Islet of Langerhans (tissue), 1 donor: ENCODE data around the gene KLHL17.

Experiments
- FAIRE-seq: peaks from one replicate; lab custom pipeline; 2011; peaks lifted over from hg19 to GRCh38; lab: Jason Lieb, UNC

KLHL17 gene

DNA sequence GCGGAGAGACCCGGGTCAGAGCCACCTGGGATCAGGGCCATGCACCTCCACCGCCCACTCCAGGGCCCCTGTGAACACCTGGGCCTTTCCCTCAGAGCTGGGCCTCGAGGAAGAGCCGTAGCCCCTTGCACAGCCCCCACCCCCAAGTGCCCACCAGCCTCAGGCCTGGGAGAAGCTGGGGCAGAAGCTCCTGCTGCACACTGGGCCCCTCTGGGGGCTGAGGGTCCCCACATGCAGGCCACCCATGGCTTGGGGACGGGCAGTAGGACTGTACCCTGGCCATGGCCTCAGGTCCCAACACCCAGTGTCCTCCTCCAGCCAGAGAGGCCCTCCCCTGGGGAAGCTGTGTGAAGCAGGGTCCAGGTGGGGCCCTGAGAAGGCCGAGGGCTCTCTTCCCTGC lies 7.8 kb upstream of the KLHL17 start:
- no peak for FAIRE-seq

GRCh38 chr1:953524-954320 lies 6.7 kb upstream of the KLHL17 start:
- FAIRE-seq, result no peak

- FAIRE-seq, result no peak
These were observed 5.5 kb upstream of the KLHL17 start for GRCh38 chr1:954927-955326.

GRCh38 chr1:955474-955873 lies 4.9 kb upstream of the KLHL17 start:
- no peak for FAIRE-seq

- no peak for FAIRE-seq
These were observed 3.7 kb upstream of the KLHL17 start for GRCh38 chr1:956636-957035.

- no peak for FAIRE-seq
These were observed 1.3 kb upstream of the KLHL17 start, which contains the start of gene NOC2L for GRCh38 chr1:958823-959730. TSS of gene NOC2L (minus strand) at chr1:959256. CDS start at chr1:959240, 16 bp downstream.

DNA sequence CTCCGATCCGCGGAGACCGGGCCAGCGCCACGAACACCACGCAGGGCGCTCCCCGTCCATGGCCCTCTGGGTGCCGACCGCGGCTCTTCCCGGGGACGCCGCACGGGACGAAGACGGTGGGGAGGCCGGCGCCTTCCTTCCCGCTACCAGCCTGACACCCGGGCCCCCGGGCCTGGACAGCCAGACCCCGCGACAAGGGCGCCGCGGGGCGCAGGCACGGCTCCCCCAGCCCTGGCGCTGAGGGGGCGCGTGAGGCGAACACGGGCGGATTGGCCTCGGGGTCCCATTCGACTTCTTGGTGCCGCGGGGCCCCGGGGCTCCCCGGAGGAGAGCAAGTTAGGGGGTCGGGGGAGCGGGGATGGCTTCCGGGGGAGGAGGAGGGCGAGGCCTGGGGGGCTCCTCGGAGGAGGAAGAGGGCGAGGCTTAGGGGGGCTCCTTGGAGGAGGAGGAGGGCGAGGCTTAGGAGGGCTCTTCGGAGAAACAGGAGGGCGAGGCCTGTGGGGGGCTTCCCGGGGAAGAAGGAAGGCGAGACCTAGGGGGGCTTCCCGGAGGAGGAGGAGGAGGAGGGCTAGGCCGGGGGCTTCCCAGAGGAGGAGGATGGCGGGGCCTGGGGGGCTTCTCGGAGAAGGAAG lies 537 bp upstream of the KLHL17 start:
- no peak for FAIRE-seq

DNA sequence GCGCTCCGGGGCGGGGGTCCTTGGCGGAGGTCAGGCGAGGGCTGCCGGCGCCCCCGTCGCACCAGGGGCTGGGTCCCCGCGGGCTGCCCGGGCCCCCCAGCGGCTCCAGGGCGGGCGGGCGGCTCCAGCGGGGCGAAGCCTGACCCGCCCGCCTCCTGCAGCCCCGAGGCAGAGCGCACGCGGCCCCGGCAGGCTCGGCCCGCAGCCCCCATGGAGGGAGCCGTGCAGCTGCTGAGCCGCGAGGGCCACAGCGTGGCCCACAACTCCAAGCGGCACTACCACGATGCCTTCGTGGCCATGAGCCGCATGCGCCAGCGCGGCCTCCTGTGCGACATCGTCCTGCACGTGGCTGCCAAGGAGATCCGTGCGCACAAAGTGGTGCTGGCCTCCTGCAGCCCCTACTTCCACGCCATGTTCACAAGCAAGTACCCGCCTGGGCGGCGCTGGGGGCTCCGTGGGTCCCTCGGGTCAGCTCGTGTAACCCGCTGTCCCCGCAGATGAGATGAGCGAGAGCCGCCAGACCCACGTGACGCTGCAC lies 817 bp downstream of the KLHL17 start:
- no peak for FAIRE-seq

- FAIRE-seq, result no peak
These were observed 2.3 kb downstream of the KLHL17 start for GRCh38 chr1:962381-963300.

- FAIRE-seq, result no peak
These were observed 2.9 kb downstream of the KLHL17 start for GRCh38 chr1:963301-963651.

- no peak for FAIRE-seq
These were observed 3.6 kb downstream of the KLHL17 start for GRCh38 chr1:963746-964525.

GRCh38 chr1:964691-965525 lies 4.5 kb downstream of the KLHL17 start:
- no peak for FAIRE-seq

GRCh38 chr1:965526-966134 lies 5.2 kb downstream of the KLHL17 start:
- FAIRE-seq, result no peak

DNA sequence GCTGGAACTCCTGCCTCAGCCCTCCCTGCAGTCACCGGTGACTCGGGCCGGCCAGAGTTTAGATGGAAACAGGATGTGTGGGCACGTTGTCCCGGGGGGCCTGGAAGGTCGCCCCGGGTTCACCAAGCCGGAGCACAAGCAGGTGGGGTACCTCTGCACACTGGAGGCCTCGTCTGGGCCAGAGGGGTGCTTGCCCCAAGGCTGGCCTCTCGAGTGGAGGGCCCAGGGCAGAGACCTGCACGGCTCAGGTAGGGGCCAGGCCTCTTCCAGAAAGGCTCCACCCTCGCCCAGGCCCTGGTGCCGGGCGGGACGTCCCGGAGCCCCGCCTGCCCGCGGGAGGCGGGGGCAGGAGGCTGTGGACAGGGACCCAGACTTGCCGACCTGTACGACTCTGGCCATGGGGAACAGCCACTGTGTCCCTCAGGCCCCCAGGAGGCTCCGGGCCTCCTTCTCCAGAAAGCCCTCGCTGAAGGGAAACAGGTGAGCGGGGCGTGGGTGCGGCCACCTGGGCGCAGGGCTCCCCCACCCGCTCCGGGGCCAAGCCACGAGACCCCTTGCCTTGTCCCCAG lies 5.8 kb downstream of the KLHL17 start, which contains the start of gene PLEKHN1:
PLEKHN1 (plus strand) TSS at position 348 of the 569 bp plus-strand sequence; CDS start at position 398, 50 bp downstream.
- FAIRE-seq, result no peak

DNA sequence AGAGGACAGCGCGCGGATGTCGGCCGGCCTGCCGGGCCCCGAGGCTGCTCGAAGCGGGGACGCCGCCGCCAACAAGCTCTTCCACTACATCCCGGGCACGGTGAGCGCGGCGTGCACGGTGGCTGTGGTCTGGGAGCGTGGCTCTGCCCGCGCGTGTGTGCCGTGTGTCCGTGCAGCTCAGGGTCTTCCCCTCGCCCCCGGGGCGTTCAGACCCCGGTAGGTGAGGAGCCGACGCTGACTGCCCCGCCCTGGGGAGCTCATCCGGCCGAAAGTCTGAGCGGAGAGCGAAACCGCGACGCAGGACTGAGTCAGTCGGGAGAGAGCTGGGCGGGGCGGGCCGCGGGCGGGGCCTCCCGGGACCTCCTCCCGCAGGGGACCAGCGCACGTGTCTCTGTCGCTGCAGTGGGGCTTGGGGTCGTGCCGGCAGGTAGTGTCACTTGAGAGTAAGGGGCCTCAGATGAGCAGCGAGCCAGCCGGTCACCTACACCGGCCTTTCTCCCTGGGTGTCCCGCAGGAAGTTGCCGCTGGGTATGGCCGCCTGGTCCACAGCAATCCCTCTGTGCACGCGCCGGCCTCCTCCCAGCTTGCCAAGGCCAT lies 6.4 kb downstream of the KLHL17 start:
- no peak for FAIRE-seq

DNA sequence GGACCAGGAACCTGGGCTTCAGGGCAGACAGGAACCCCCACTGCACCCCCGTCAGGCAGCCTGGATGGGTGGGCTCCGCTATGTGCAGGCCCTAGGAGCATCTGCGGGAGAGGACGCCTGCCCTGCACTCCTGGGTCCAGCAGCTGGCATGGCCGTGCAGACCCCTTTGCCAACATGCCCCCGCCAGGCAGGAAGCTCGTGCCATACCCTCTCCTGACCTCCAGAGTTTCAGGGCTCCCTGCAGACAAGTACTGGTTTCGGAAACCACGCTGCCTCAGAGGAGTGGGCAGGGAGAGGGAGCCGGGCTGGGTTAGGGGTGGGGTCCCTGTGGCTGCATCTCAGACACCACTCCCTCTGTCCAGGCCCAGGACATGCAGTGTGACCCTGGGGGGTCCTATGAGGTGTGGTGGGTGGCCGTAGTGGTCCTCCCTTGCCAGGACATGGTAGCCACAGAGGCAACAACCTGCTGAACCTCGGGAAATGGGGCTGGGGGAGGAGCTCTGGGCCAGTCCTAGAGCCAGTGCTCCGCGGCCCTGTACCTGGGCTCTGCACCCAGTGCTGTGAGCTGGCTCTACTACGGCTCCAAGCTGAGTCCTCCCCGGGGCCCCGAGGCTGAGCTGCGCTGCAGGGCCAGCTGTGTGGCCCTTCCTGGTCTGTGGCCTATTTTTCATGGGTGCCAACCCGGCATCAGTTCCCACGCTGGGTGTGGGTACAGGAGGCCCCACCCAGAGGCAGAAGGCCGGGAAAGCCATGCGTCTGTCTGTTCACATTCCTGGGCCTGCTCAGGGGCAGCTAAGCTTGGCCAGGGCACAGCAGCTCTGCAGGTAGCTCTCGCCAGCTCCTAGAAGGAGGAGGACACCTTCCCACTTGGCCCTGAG lies 7.3 kb downstream of the KLHL17 start:
- FAIRE-seq, result no peak

DNA sequence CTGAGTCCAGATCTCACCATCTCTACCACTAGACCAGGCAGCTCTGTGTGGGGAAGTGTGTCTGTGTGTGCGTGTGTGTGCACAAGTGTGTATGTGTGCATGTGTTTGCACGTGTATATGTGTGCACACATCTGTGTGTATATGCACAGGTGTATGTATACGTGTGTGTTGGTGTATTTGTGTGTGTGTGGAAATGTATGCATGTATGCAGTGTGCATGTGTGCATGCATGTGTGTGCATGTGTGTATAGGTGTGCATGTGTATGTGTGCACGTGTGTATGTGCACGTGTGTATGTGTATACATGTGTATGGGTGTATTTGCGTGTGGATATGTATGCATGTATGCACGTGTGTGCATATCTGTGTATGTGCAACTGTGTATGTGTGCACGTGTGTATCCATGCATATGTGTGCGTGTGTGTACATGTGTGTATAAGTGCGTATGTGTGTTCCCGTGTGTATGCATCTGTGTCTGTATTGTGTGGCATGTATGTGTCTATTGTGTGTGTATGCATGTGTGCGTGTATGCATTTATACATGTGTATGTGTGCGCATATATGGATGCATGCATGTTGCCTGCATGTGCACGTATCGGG lies 9.0 kb downstream of the KLHL17 start:
- no peak for FAIRE-seq
